ENCODE measurements around the gene C1orf216. TPM values are rescaled to one million over a fixed set of nuclear protein-coding genes. Genes with fewer than 3 reads are reported as not detected.

The C1orf216 gene
- total RNA-seq, 2 donors from 2014 or later: 9.8 to 13.0 TPM

DNA sequence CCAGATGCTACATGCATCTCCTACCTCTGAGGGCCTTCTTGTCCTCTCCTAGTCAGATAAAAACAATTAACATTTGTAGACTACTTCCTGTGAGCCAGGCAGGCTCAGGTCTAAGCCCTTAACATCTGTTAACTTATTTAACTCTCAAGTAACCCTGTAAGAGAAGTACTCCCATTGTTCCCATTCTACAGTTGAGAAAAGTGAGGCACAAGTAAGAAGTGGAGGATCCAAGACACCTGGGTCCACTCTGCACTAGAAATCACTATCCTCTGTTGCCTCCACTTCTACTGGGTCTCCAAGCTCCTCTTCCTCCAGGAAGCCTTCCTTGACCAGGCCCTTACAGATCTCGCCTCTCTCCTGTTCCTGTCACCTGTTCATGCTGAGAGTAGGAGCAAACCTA is 9.7 kb downstream of the C1orf216 start:
- Histone ChIP-seq H3K36me3 (ENCODE audit: control insufficient read depth, insufficient read depth, low read length) (peaks cover 5% of the 10 kb centered on the region), H3K9ac (ENCODE audit: extremely low read depth, low read length, poor library complexity, severe bottlenecking) (no peak overlapping the region), H3K27ac (ENCODE audit: low read depth, low read length) (no peak overlapping the region), H3K27me3 (ENCODE audit: control insufficient read depth, insufficient read depth, low read length, poor library complexity, severe bottlenecking) (no peaks in the 10 kb centered on the region), H3K9me3 (ENCODE audit: control insufficient read depth, low read length) (no peaks in the 10 kb centered on the region), H3K4me1 (ENCODE audit: control insufficient read depth, insufficient read depth, low read length) (no peaks in the 10 kb centered on the region), H3K4me3 (ENCODE audit: low read length) (no peak overlapping the region)
- Mint-ChIP-seq H3K36me3 (ENCODE audit: low read depth) (no peaks in the 10 kb centered on the region), H3K27me3 (ENCODE audit: insufficient read depth) (peaks cover 57% of the 10 kb centered on the region), H3K27ac (no peak overlapping the region), H3K4me3 (peak overlapping the region; percentile 57), H3K4me1 (peaks cover 17% of the 10 kb centered on the region), H3K9me3 (no peaks in the 10 kb centered on the region)
- TF ChIP-seq, protein P1, sequence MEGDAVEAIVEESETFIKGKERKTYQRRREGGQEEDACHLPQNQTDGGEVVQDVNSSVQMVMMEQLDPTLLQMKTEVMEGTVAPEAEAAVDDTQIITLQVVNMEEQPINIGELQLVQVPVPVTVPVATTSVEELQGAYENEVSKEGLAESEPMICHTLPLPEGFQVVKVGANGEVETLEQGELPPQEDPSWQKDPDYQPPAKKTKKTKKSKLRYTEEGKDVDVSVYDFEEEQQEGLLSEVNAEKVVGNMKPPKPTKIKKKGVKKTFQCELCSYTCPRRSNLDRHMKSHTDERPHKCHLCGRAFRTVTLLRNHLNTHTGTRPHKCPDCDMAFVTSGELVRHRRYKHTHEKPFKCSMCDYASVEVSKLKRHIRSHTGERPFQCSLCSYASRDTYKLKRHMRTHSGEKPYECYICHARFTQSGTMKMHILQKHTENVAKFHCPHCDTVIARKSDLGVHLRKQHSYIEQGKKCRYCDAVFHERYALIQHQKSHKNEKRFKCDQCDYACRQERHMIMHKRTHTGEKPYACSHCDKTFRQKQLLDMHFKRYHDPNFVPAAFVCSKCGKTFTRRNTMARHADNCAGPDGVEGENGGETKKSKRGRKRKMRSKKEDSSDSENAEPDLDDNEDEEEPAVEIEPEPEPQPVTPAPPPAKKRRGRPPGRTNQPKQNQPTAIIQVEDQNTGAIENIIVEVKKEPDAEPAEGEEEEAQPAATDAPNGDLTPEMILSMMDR (conservative IDR thresholded peaks at IDR 0.05): no peak
- WGBS, 2 experiments (ENCODE audit: insufficient coverage in 1 of 2, insufficient read length in 1 of 2): 97 to 100% methylated on average over 1 of the region's 1 CpG
- DNase-seq: no peak

DNA sequence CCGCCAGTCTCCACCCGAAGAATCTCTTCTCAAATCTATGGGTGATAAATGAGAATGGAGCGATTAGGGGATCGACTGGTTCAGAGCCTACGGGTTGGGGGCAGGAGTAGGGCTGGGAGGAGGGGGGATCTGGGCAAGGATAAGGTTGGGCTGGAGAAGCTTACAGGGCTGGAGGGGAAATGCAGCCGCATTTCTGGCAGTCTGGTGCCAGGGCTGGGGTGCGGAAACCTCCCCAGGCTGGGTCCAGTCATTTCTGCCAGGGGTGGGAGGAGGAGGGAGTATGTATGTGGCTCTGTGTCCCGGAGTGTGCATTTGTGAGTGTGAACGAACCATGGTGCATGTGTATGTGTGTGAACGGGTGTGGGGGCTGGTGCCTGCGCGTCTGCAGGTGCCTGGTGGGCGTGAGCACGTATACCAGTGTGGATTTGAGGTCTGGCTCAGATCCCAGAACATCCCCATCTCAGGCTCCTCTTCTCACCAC is 10.2 kb downstream of the C1orf216 start:
- no peak overlapping the region for H3K27ac Mint-ChIP-seq
- WGBS, 2 experiments (ENCODE audit: insufficient coverage in 1 of 2, insufficient read length in 1 of 2): 0 to 34% methylated on average over 2 to 14 of the region's 14 CpGs
- peak overlapping the region; percentile 57 for H3K4me3 Mint-ChIP-seq
- no peaks in the 10 kb centered on the region for H3K9me3 Mint-ChIP-seq
- H3K4me3 ChIP-seq (ENCODE audit: low read length): peak overlapping the region; percentile 80
- H3K36me3 Mint-ChIP-seq (ENCODE audit: low read depth): no peaks in the 10 kb centered on the region
- no peaks in the 10 kb centered on the region for H3K9me3 ChIP-seq (ENCODE audit: control insufficient read depth, low read length)
- H3K4me1 Mint-ChIP-seq: peaks cover 17% of the 10 kb centered on the region
- H3K9ac ChIP-seq (ENCODE audit: extremely low read depth, low read length, poor library complexity, severe bottlenecking): peak overlapping the region; percentile 79
- H3K27me3 Mint-ChIP-seq (ENCODE audit: insufficient read depth): peaks cover 57% of the 10 kb centered on the region
- H3K27ac ChIP-seq (ENCODE audit: low read depth, low read length): peak overlapping the region; percentile 95
- peaks cover under 1% of the 10 kb centered on the region for H3K36me3 ChIP-seq (ENCODE audit: control insufficient read depth, insufficient read depth, low read length)
- no peaks in the 10 kb centered on the region for H3K27me3 ChIP-seq (ENCODE audit: control insufficient read depth, insufficient read depth, low read length, poor library complexity, severe bottlenecking)
- H3K4me1 ChIP-seq (ENCODE audit: control insufficient read depth, insufficient read depth, low read length): no peaks in the 10 kb centered on the region
- peak; percentile 80 for DNase-seq
- TF ChIP-seq, protein P1 (conservative IDR thresholded peaks at IDR 0.05): no peak

DNA sequence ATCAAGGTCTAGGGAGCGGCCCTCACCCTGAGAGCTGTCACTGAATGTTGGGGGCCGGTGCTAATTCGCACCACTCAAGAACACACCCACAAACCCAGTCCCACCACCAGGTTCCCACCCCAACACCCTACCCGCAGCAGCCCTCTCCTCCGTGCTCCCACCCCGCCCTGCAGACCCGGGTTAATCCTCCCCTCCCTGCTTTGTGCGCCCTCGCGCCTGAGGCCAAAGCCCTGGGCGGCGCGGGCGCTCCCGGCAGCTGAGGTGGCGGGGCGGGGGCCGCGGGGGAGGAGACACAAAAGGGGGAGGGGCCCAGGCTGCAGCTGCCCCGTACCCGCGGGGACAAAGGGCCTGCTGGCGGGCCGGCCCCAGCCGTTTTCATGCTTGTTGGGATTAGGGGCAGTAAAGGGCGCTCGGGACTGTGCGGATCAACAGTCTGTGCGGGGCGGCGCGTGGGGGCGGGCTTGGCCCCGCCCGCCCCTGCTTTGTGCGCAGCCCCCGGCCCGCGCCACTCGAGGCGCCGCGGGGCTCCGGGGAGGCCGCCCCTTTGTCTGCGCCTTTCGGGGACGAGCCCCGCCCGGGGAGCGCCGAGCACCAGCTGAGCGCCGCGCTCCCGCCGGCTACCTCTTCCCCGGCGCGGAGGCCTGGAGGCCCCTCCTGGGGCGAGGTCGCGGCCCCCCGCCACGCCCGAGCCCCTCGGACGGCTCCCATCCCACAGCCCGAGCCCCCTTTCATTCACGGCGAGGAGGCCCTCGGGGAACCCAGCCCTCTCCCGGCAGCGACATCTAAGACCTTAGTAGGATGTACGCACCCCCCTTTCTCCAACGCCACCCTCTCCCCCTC is 10.9 kb downstream of the C1orf216 start:
- TF ChIP-seq, protein P1 (conservative IDR thresholded peaks at IDR 0.05): no peak
- H3K4me3 ChIP-seq (ENCODE audit: low read length): peak overlapping the region; percentile 80
- H3K4me1 ChIP-seq (ENCODE audit: control insufficient read depth, insufficient read depth, low read length): no peaks in the 10 kb centered on the region
- H3K4me1 Mint-ChIP-seq: peaks cover 17% of the 10 kb centered on the region
- H3K36me3 Mint-ChIP-seq (ENCODE audit: low read depth): no peaks in the 10 kb centered on the region
- peak overlapping the region; percentile 57 for H3K4me3 Mint-ChIP-seq
- peaks cover 59% of the 10 kb centered on the region for H3K27me3 Mint-ChIP-seq (ENCODE audit: insufficient read depth)
- H3K9me3 Mint-ChIP-seq: no peaks in the 10 kb centered on the region
- peak; percentile 90 for DNase-seq
- no peaks in the 10 kb centered on the region for H3K36me3 ChIP-seq (ENCODE audit: control insufficient read depth, insufficient read depth, low read length)
- H3K27ac ChIP-seq (ENCODE audit: low read depth, low read length): peak overlapping the region; percentile 95
- H3K27me3 ChIP-seq (ENCODE audit: control insufficient read depth, insufficient read depth, low read length, poor library complexity, severe bottlenecking): no peaks in the 10 kb centered on the region
- H3K9me3 ChIP-seq (ENCODE audit: control insufficient read depth, low read length): no peaks in the 10 kb centered on the region
- no peak overlapping the region for H3K27ac Mint-ChIP-seq
- peak overlapping the region; percentile 79 for H3K9ac ChIP-seq (ENCODE audit: extremely low read depth, low read length, poor library complexity, severe bottlenecking)
- 0 to 3% methylated on average over 1 to 76 of the region's 76 CpGs for WGBS, 2 experiments (ENCODE audit: insufficient coverage in 1 of 2, insufficient read length in 1 of 2)
